CD4-positive, alpha-beta T cell treated with Interferon gamma for 1 hour (primary cell): ENCODE measurements around the gene DFFA.
"Not testable (repeated sequence)": the region's sequence is repeated elsewhere in the genome, so short reads cannot be mapped to it uniquely, and the experiment has no call there.

Experiments
- DNase-seq: peaks from one replicate; pipeline ENCODE4 v3.0.0-alpha.2; 2020

The DFFA gene

GRCh38 chr1:10472220-10473144 is at the start of gene DFFA:
DFFA (minus strand) TSS chr1:10472529; CDS start chr1:10472458, 71 bp downstream.
- peak; percentile 90 for DNase-seq

DNA sequence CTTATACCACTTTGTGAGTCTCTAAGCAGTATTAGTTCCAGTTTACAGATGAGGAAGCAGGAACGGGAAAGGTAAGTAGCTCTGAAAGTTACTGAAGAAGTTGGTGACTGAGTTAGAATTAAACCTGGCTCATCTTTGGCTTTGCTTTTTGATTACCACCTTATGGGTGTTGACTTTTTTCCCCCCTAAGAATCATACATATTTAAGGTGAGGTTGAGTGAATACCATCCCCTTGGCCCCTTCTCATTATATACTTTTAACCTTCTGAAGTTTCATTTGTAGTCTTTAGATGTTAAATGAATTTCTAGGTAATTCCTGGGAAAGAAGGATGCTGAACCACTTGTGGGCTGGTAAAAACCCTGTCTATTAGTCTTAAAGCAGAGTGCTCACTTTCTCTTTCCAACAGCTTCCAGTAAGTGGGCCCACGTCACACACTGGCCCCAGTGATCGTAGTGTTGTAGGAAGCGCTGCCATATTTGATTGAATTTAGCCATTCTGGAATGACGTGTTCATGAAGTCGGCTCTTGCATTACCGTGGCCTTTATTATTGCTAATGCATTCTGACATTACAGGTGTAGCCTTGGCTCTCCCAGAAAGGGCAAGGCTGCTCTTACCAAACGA is 49.3 kb upstream of the DFFA start:
- no peak for DNase-seq

- DNase-seq: no peak
These were observed 48.6 kb upstream of the DFFA start for GRCh38 chr1:10520952-10521351.

DNA sequence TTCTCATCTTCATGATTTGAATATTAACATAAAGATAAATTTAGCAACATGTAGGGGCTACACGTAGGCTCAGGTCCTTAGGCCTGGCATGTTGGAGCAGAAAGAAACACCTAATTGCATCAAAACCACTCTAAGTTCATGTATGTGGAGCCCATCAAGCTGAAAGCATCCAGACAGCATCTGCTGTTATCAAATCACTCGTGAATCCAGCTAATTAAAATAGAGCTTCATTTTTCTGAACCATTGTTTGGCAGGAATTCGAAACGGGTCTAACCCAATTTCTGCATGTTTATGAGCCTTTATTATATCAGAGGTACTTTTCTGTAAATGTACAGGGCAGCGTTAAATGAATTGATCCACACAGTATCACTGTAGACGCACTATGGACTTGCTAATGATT is 48.2 kb upstream of the DFFA start:
- no peak for DNase-seq

DNA sequence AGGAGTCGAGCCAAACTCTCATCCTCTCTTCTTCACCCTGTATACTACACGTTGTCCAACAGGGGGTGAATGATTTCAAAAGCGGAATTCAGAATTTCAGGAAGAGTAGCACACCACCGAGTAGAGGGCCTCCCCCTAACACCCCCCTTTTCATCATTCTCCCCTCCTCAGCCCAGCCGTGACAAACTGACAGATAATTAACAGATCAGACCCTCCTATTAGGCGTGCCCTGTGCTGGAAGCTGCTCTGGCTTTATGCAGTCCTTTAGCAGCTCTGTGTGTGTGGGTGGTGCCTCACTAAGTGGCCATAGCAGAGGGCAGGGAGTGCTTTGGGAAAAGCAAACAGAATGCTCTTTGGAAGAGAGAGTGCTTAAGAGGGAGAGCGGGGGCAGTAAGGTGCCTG is 46.7 kb upstream of the DFFA start:
- no peak for DNase-seq

DNA sequence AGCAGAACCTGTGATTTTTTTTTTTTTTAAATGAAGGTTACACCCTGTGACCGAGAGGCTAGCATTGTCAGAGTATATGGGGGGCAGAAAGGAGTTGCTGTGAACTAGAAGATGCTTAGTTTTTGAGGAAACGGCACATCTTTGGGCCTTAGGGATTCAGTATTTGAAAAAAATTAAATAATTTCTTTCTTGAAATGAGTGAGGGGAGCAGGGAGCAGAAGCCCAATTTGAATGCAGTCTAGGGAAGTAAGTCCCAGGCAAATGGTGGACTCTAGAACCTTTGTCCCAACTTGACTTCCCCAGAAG is 45.3 kb upstream of the DFFA start:
- DNase-seq: no peak

- no peak for DNase-seq
These were observed 44.8 kb upstream of the DFFA start for GRCh38 chr1:10516925-10517676.

DNA sequence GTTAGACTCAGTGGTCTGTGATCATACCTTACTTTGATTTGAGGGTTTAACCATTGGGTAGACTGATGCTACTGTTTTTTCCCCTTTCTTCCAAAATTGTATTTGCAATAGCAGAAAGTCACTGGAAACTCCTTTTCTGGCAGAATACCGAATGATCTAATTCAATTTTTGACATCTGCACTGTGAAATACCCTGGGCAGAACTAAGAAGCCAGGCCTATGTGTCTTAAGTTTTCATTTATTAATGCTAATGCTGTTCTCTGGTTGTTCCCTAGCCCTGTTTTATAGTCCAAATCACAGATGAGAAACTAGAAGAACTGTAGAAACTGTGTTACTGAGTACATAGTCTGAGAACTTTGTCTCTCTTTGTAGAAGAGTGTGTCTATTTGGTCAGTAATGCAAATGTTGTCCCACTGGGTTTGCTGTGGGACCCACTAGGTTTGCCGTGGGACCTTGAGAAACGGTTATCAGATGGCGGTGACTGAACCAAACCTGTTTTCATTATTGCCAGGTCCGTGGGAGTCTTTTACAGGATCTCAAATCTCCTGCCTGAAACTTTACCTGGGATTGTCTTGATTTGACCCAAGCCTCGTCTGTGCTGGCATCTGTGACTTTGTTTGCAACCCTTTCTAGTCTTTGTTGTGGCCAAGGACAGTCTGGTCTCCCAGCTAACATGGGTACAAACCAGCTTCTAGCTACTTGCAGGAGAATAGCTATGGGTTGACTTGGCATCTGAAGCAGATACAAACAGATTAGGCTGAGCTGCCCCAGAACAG is 43.8 kb upstream of the DFFA start:
- DNase-seq: no peak

DNA sequence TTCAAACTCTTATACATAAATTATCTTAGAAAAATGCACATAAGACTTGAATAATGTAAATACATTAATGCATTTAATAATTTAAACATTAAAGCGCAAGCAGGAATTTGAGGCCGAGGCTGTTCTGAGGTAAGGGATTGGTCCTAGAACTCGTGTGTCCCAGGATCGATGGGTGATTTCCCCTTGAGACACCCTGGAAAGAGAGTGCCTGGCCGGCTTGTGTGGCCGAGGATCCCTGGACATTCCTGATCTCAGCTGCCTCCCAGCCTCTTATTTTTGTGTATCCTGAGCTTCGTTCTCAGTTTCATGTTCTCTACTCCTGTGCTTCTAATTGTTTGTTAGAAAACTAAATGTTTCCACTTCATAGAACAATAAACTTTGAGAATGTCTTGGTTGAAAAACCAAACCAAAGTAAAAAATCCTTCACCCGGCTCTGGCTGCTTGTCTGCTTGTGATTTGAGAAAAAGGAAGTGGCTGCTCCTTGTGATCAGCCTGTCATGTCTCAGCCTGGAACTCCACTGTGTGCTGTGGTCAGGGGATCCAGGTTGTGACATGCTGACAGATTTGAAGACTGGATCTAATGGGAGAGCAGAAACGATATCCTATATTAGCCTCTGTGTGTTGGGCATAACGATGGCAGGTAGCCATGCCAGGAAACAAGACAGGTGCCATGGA is 43.1 kb upstream of the DFFA start:
- no peak for DNase-seq

DNA sequence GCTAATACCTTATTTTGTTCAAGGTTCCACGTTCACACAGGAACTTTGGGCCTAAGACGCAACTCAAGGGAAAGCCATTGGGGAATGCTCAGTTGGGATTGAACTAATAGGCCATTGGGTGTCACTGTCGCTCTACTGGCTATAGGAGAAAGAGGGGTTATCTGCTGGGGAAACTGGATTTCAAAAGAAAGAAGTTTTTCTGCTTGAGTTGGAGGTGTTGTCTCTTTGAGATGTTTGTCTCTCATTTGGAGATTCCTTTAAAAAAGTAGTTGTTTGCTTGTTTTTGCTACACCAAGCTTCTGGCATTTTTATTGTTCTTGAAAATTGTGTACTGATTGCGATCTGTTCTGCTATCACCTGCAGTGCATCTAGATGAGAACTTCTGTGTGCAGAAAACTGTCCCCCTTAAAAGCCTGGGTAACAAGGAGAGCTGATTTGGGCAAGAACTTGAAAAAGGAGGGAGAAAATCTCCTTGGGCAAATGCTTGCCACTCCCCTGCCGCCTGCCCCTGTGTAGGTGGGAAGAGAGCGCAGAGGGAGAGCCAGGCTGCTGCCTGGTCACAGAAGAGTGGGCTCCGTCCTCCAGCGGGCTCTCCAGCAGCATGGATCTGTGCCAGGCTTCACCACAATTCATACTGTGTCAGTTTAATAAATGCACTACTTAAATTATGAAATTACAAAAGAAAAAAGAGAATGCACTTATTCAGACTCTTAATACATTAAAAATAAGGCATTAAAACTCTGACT is 42.3 kb upstream of the DFFA start:
- DNase-seq: no peak

DNA sequence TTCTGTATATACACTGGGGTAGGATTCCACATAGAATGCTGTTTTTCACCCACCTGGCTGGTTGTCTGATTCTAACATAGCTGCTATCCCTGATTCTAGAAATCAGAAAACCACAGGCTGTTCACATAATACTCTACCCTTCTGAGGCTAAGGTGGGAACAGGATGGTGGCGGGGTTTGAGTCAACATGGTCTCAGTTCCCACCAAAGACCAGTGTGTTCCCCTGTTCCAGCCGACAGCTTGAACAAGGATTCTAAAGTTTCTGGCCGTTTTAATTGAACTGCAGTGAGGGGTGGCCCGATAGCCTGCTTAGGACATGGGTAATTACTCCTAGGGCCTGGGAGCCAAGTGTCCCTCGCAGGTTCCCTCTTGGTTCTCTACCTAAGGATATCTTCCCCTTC is 40.9 kb upstream of the DFFA start:
- DNase-seq: no peak

- no peak for DNase-seq
These were observed 39.2 kb upstream of the DFFA start for GRCh38 chr1:10511494-10511885.

DNA sequence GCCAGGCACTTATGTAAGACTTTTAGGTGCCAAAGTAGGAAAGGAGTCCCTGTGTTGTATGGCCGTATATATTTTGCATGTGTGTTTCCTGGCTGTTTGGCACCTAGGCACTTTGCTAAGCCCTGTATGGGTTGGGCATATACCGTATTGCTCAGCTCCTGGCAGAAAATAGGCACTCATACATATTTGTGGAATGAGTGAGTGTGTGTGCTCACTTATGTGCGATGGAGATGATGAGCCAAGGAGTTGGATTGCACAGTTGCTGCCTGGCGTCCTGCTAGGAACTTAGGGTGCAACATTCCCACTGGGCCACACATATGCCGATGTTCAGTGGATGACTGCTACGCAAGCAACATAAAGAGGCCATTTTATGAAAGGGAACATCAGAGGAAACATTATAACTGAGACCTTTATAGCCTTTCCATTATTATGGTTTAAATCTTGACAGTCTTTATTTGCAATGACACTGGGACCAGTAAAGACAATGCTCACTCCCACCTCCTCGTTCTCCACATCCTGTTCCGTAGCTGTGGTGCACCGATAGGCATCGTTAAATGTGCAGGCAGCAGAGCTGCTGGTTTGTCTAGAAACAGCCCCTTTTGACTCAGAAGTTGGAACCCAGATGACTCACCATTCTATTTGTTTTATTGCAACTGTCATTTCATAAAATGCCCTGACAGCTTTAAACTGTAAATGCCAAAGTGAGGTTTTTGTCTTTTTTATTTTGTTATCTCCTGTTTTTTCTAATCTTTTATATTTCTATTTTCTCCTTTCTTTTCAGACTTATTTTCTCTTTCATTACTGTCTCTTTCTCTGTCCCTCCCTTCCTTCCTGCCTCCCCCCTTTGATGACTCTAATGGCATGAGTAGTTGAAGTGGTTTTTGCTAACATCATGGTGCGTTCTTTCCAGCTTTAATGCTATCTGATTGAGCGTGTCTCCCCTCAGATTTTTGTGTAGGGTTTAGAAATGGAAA is 38.5 kb upstream of the DFFA start:
- peak; percentile 55 for DNase-seq

- DNase-seq: no peak
These were observed 37.6 kb upstream of the DFFA start for GRCh38 chr1:10509809-10510509.

- DNase-seq: no peak
These were observed 36.2 kb upstream of the DFFA start for GRCh38 chr1:10508511-10508951.

GRCh38 chr1:10507111-10507879 is 35.0 kb upstream of the DFFA start:
- DNase-seq: peak; percentile 54

DNA sequence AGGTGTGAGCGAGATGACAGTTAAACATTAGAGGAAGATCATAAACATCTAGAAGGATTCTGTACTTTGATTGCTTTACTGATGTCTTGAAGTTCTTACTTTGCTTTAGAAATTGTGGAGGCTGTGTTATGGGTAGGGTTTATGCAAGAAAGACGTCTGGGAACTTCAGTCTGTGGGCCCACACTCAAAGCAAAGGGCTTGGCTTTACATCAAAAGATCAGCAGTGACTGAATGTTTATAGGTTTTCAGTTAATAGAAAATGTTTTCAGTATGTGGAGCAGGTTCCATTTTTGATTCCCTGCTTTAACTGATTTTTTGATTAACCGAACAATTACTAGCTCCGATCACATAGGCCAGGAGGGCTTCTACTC is 34.3 kb upstream of the DFFA start:
- no peak for DNase-seq

- DNase-seq: not testable (repeated sequence)
These were observed 33.8 kb upstream of the DFFA start for GRCh38 chr1:10506046-10506676.
